8988T (cell line): ENCODE results near the gene FAM83B.
"Not testable (repeated sequence)": the region's sequence is repeated elsewhere in the genome, so short reads cannot be mapped to it uniquely, and the experiment has no call there.

ENCODE experiments used
- DNase-seq: peaks from one replicate; pipeline ENCODE4 v3.0.0; 2011

FAM83B gene

GRCh38 chr6:54846243-54846856 lies at the start of gene FAM83B:
FAM83B (plus strand) TSS chr6:54846771; CDS start chr6:54870247, 23,476 bp downstream.
- peak; percentile 18 for DNase-seq

- DNase-seq: not testable (repeated sequence)
Observed at GRCh38 chr6:54796918-54797317, 49.7 kb upstream of the FAM83B start.

GRCh38 chr6:54800050-54800600 lies 46.4 kb upstream of the FAM83B start:
- no peak for DNase-seq

GRCh38 chr6:54801244-54801643 lies 45.3 kb upstream of the FAM83B start:
- no peak for DNase-seq

GRCh38 chr6:54801669-54802068 lies 44.9 kb upstream of the FAM83B start:
- no peak for DNase-seq

GRCh38 chr6:54802775-54803634 lies 43.6 kb upstream of the FAM83B start:
- DNase-seq: no peak

GRCh38 chr6:54805077-54805476 lies 41.5 kb upstream of the FAM83B start:
- DNase-seq: no peak

- DNase-seq: no peak
Observed at GRCh38 chr6:54810147-54810546, 36.4 kb upstream of the FAM83B start.

GRCh38 chr6:54813892-54814291 lies 32.7 kb upstream of the FAM83B start:
- no peak for DNase-seq

GRCh38 chr6:54817236-54817635 lies 29.3 kb upstream of the FAM83B start:
- DNase-seq: no peak

GRCh38 chr6:54817834-54818233 lies 28.7 kb upstream of the FAM83B start:
- no peak for DNase-seq

GRCh38 chr6:54824225-54824624 lies 22.3 kb upstream of the FAM83B start:
- not testable (repeated sequence) for DNase-seq

GRCh38 chr6:54827010-54827409 lies 19.6 kb upstream of the FAM83B start:
- DNase-seq: no peak

- DNase-seq: no peak
Observed at GRCh38 chr6:54830216-54830615, 16.4 kb upstream of the FAM83B start.

GRCh38 chr6:54835176-54835575 lies 11.4 kb upstream of the FAM83B start:
- no peak for DNase-seq

- peak; percentile 27 for DNase-seq
Observed at GRCh38 chr6:54846857-54847674, 495 bp downstream of the FAM83B start.

- no peak for DNase-seq
Observed at GRCh38 chr6:54847799-54848597, 1.4 kb downstream of the FAM83B start.

GRCh38 chr6:54850114-54850513 lies 3.5 kb downstream of the FAM83B start:
- DNase-seq: no peak

- no peak for DNase-seq
Observed at GRCh38 chr6:54856129-54856528, 9.6 kb downstream of the FAM83B start.

GRCh38 chr6:54860132-54860531 lies 13.6 kb downstream of the FAM83B start:
- no peak for DNase-seq

- no peak for DNase-seq
Observed at GRCh38 chr6:54860739-54861138, 14.2 kb downstream of the FAM83B start.

GRCh38 chr6:54861905-54862616 lies 15.5 kb downstream of the FAM83B start:
- no peak for DNase-seq
